Stimulated activated CD4-positive, alpha-beta T cell treated with anti-CD3 and anti-CD28 coated beads, Interleukin-12 subunit alpha, Interleukin-12 subunit beta, amount 100 ng/mL, for 24 hours (primary cell): ENCODE measurements around the gene EPM2A.
"Not testable (repeated sequence)": the region's sequence is repeated elsewhere in the genome, so short reads cannot be mapped to it uniquely, and the experiment has no call there.

Experiments
- DNase-seq, 2 experiments: peaks; one replicate each; pipeline ENCODE4 v3.0.0-alpha.2; 2020; ENCODE audit warnings: low read depth in 2 of 2

The EPM2A gene

GRCh38 chr6:145729887-145730286, 5.4 kb downstream of the EPM2A start:
- DNase-seq: no peak

DNA sequence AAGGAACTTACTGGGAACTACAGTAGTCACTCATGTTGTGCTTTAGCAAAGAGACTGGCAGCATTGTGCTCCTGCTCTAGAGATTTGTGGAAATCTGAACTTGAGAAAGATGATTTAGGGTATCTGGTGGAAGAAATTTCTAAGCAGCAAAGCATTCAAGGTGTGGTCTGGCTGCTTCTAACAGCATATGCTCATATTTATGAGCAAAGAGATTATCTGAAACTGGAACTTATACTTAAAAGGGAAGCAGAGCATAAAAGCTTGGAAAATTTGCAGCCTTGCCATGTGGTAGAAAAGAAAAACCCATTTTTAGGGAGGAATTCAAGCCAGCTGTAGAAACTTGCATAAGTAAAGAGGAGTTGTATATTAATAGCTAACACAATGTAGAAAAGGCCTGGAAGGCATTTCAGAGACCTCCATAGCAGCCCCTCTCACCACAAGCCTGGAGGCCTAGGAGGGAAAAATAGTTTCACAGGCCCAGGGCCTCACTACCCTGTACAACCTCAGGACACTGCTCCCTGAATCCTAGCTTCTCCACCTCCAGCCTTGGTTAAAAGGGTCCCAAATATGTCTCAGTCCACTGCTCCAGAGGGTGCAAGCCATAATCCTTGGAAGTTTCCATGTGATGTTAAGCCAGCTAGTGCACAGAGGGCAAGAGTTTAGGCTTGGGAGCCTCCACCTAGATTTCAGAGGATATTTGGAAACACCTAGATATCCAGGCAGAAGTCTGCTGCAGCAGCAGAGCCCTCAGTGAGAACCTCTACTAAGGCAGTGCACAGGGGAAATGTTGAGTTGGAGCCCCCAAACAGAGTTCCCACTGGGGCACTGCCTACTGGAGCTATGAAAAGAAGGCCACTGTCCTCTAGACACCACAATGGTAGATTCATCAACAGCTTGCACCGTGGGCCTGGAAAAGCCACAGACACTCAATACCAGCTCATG, 6.6 kb downstream of the EPM2A start:
- no peak for DNase-seq

- no peak for DNase-seq
Measured at GRCh38 chr6:145727817-145728388, 7.4 kb downstream of the EPM2A start.

DNA sequence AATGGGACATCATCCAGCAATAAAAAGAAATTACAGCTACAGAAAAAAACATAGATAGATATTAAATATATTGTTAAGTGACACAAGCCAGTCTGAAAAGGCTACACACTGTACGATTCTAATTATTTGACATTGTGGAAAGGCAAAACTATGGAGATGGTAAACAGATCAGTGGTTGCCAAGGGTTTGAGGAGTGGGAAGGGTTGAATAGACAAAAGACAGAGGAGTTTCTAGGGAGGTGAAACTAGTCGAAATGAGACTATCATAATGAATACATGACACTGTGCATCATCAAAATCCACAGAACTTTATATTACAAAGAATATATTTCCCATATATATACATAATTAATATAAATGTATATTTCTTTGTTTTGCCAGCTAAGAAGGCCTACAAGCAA, 9.8 kb downstream of the EPM2A start:
- no peak for DNase-seq

- no peak for DNase-seq
Measured at GRCh38 chr6:145723646-145724045, 11.7 kb downstream of the EPM2A start.

- DNase-seq: no peak
Measured at GRCh38 chr6:145722190-145722589, 13.1 kb downstream of the EPM2A start.

DNA sequence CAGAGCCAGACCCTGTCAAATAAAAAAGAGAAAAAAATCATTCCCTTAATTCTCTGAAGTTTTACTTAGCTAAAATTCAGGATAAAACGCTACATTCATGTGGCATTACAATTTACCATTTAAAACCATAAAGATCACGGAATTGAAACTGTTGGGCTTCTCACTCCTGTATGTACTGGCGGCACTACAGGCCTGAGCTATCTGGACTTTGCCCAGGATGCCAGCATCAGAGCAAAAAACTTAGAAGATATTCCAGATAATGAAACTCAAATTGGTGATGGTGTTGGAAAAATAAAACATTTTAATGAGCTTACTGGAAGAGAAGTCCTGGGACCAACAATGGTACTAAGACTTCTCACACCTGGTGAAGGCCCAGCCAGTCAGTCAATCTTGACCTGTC, 14.2 kb downstream of the EPM2A start:
- no peak for DNase-seq

GRCh38 chr6:145715426-145715825, 19.9 kb downstream of the EPM2A start:
- DNase-seq: no peak

DNA sequence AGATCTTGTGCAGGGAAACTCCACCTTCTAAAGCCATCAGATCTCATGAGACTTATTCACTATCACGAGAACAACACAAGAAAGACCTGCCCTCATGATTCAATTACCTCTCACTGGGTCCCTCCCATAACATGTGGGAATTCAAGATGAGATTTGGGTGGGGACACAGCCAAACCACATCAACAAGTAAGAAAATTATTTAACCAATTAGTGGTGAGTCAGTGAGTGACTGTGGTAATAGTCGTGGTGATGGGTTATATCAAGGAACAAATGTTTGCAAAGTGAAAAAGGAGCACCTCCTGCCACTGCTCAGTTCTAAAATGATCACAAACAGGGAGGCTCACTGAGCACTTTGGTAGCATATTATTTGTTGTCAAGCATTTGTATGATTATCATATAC, 20.6 kb downstream of the EPM2A start:
- DNase-seq: no peak

GRCh38 chr6:145713773-145714172, 21.5 kb downstream of the EPM2A start:
- no peak for DNase-seq

- DNase-seq: no peak
Measured at GRCh38 chr6:145711372-145711771, 23.9 kb downstream of the EPM2A start.

- DNase-seq: no peak
Measured at GRCh38 chr6:145707397-145707796, 27.9 kb downstream of the EPM2A start.

DNA sequence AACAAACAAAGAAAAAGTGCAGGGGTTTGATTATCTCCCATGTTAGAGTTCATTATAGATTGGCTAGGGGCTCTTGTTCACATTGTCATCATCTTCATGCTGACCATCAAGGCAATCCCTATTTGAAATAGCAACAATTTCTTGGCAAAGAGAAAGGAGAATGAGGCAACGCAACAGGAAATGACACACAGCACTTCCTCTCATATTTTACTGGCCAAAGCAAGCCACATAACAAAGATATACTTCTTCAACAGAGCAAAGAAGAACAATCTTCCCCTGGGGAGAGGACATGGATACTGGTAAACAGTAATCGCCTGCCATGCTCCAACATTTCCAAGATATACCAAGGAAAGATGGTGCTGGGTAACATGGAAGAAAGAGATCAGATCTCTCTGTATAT, 29.8 kb downstream of the EPM2A start:
- DNase-seq: no peak

GRCh38 chr6:145704143-145704781, 31.1 kb downstream of the EPM2A start:
- no peak for DNase-seq

- no peak for DNase-seq
Measured at GRCh38 chr6:145699462-145699861, 35.9 kb downstream of the EPM2A start.

DNA sequence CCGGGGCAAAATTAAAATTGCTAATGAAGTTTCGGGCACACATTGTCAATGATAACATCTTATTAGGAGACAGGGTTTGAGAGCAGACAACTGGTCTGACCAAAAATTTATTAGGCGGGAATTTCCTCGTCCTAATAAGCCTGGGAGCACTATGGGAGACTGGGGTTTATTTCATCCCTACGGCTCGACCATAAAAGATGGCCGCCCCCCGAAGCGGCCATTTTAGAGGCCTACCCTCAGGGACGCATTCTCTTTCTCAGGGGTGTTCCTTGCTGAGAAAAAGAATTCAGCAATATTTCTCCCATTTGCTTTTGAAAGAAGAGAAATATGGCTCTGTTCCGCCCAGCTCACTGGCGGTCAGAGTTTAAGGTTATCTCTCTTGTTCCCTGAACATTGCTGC, 37.9 kb downstream of the EPM2A start:
- not testable (repeated sequence) for DNase-seq

DNA sequence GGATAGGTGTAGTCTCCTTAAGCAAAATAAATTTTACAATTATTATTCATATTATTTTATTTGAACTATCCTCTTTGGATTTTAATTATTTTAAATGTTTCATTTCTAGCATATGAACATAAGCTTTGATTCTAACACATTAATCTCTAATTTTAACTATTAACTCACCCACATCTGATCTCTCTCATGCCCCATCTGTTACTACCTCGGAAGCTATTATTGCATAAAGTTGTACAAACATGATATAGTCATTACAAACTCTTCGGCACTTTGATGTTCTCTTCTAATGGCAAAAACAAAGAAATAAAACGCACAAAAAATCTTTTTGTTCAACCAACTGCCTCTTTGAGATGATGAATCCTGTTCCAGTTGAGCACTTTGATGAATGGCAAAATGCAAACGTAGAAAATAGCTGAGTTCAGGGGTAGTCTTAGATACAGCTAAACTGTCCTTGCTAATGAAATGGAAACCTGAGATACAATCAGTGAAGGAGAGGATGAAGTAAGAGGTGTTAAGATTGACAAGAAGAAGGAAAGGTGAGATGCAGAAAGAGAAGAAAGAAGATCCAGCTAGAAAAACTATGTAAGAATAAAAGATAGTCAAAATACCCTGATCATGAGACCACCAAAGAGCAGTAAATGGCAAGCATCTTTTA, 41.1 kb downstream of the EPM2A start:
- no peak for DNase-seq

- no peak for DNase-seq
Measured at GRCh38 chr6:145690969-145691368, 44.4 kb downstream of the EPM2A start.

DNA sequence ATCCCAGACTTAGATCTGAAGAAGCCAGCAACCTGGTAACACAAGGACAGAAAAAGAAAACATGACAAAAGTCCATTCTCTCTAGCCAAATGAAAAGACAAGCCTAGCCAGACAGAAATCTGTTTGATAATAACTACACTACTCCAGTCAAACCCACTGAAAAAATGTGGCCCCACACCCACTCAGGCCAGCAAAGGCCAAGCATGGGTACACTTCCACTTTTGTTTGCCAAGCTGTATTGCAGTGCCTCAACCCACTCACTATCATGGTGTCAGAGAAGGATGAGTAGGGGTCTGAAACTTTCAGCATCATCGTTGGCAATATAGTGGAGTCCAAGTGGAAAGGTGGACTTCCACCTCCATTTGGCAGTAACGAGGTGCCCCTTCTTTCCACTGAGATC, 45.8 kb downstream of the EPM2A start:
- DNase-seq: no peak

- DNase-seq: no peak
Measured at GRCh38 chr6:145688493-145688905, 46.8 kb downstream of the EPM2A start.

- no peak for DNase-seq
Measured at GRCh38 chr6:145685932-145686331, 49.4 kb downstream of the EPM2A start.

GRCh38 chr6:145681965-145682364, 53.4 kb downstream of the EPM2A start:
- DNase-seq: no peak
